HG03097 (cell line): ENCODE data around the gene TIGD1.

Experiments used
- ATAC-seq: cut with Tn5 transposase; IDR thresholded peaks from one replicate; pipeline ENCODE4 v1.9.1; 2021; ENCODE audit not compliant: unreplicated experiment, low FRiP score

TIGD1 gene

DNA sequence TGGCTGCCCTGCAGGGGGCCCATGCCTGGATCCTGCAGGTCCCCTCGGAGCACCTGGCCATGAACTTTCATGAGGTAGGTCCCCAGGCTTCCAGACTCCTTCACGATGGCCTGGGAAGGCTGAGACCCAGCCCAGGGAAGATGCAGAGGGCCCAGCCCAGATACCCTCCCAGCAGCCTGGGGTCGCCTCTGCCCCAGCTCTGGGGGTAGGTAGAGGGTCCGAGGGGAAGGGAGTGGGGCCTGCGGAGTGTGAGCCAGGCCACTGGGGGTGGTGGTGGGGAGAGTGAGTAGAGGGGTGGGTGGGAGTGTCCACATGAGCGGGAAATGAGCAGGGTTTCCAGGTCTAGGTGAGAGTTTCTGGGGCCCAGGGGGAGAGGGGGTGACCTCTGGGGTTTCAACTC, 25.6 kb downstream of the TIGD1 start:
- ATAC-seq = no peak

DNA sequence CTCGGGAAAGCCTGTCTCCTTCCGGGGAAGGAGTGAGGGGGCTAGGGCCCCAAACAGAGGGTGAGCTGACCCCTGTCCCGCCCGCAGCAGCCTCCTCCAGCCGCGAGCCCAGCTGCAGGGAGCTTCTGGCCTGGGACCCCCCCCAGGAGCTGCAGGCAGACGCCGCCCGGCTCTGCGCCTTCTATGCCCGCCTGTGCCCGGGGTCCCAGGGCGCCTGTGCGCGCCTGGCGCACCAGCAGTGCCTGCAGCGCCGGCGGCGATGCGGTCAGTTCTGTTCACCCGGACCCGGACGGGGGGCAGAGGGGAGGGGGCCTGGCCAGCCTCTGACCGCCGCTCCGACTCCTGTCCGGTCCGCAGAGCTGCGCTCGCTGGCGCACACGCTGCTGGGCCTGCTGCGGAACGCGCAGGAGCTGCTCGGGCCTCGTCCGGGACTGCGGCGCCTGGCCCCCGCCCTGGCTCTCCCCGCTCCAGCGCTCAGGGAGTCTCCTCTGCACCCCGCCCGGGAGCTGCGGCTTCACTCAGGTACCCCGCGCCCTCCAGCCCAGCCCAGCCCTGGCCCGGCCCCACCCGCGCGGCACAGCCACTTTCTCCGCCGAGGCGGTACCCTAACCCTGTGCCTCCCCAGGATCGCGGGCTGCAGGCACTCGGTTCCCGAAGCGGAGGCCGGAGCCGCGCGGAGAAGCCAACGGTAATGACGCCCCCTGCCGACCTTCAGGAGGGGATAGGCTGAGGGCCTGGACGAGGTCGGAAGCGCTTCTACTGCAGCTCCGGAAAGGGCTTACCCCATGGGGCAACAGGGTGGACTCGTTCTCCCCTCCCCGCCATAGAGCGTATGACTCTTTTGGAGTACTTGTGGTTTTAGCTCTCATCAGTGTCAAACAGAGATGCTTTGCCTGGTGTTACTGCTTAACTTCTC, 26.4 kb downstream of the TIGD1 start:
- ATAC-seq = no peak

DNA sequence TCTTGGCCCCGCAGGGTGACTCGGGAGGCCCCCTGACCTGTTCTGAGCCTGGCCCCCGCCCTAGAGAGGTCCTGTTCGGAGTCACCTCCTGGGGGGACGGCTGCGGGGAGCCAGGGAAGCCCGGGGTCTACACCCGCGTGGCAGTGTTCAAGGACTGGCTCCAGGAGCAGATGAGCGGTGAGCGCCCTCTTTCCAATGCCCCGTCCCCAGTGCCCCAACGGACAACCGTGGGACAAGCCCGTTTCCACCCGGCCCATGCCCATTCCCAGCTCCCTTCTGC, 27.0 kb downstream of the TIGD1 start:
- ATAC-seq = no peak

DNA sequence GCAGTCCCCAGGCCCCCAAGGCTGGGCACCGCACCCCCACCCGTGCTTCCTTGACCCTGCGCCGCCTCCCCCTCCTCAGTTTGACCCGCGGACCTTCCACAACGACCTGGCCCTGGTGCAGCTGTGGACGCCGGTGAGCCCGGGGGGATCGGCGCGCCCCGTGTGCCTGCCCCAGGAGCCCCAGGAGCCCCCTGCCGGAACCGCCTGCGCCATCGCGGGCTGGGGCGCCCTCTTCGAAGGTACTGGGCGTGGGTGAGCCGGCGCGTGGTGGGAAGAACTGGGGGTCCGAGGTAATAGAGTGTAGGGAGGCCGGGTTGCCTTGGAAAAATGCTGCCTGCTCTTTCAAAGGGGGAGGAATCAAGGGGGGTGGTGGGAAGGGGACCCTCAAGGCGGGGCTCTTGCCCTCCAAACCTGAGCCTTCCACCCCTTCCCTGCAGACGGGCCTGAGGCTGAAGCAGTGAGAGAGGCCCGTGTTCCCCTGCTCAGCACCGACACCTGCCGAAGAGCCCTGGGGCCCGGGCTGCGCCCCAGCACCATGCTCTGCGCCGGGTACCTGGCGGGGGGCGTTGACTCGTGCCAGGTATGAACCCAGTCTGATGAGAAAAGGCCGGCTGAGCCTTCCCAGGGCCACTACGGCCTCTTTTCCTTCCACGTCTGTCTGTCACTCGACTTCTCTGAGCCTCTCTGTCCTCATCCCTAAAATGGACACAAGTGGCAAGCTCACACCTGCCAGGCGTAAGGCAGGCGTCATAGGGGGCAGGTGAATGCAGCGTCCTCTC, 27.5 kb downstream of the TIGD1 start:
- no peak for ATAC-seq

DNA sequence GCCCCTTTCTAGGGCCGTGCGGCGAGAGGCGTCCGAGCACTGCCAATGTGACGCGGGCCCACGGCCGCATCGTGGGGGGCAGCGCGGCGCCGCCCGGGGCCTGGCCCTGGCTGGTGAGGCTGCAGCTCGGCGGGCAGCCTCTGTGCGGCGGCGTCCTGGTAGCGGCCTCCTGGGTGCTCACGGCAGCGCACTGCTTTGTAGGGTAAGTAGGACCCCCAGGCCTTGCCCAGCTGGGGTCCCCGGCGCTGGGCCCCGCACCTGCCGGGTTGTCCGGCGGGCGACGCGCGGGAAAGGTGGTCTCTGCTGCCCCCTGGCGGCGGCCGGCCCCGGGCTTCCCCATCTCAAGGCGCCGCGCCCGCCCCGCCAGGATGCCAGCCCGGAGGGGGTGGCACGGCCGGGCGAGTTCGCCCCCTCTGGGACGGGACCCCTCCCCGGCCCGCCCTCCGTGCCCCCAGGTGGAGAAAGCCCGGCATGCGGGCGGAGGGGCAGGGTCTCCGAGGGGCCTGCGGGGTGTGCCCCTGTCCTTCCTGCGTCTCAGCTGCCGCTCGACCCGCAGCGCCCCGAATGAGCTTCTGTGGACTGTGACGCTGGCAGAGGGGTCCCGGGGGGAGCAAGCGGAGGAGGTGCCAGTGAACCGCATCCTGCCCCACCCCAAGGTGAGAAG, 28.3 kb downstream of the TIGD1 start:
- no peak for ATAC-seq

DNA sequence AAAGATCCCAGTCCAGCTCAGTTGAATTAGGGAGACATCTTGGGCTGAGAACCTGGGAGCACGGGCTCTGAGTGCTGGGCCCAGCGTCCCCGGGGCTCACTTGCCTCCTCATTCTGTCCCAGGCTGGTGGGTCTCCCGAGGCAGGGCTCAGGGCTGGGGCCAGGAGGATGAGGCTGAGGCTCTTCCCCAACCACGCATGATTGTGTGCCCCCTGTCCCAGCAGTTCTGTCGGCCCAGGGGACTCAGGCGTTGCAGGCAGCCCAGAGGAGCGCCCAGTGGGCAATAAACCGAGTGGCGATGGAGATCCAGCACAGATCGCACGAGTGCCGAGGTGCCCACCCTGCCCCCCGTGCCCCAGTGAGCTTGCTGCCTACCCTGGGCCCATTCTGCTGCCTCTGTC, 29.3 kb downstream of the TIGD1 start:
- ATAC-seq = no peak

DNA sequence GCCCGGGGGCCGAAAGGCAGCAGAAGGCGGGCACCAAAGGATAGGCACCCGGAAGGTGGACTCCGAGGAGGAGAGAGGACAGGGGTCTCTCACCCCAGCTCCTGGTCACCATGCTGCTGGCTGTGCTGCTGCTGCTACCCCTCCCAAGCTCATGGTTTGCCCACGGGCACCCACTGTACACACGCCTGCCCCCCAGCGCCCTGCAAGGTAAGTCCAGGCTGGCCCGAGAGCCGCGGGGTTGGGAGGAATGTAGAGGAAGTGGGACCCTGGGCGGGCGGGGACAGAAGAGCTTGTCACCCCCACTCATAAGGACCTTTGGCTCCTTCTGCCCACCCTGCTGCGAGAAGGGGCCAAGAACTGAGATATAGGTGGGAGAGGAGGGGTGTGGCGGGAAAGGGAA, 29.9 kb downstream of the TIGD1 start:
- ATAC-seq = no peak

DNA sequence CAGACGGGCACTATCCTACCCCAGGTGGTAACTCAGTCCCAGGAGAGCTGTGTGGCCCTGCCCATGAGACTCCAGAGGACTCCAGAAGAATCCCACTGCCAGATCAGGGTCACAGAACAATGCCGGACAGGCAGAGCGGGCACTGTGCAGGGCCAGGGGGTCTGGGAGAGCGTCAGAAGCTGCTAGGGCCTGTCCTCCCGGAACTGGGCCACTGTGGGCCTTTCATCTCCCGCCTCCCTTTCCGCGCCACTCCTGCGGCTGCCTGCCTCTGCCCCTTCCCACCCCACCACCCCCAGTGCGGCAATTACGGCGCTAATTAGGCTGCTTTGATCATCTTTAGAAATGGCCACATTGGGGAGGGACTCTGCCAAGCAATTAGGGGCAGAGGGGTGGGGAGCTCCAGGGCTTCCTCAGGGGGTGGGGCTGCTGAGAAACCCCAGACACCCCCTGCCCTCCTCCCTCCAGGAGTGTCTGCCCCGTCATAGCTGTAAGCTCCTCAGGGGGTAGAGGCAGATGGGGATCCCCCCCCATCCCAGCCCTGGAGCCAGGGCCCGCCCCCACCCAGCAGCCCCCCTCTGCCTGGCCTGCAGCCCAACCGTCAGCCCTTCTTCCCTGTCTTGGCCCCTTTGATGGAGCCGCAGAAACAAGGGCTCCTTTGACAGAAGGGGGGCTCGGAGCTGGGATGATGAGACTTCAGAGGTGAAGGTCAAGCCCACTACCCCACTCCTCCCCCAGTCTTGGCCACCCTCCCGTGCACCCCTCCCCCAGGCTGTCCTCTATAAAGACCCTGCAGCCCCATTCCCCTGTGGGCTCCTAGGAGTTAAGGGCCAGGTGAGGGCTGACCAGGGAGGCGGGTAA, 30.5 kb downstream of the TIGD1 start, which contains the start of gene PRSS56:
Gene PRSS56 (plus strand): TSS at position 808 of the 858 bp plus-strand sequence. CDS start 211 bp downstream, outside the sequence.
- no peak for ATAC-seq

DNA sequence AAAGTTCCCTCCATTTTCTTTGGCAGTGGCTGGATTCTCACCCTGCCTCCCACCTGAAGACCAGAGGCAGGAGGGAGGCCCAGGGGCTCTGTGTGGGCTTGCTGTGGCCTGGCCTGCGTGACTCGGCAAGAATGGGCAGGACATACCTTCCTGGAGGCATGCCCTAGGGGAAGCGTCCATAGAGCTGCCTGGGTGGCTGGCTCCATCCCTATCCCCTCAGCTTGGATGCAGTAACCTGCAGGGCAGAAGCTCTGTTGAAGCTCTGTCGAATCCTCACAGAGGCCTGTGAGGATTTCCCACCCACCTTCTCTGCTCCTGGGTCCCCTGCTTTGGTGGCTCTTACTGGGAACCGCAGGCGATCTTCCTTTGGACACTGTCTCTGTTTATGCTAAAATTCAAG, 31.5 kb downstream of the TIGD1 start:
- ATAC-seq = no peak

DNA sequence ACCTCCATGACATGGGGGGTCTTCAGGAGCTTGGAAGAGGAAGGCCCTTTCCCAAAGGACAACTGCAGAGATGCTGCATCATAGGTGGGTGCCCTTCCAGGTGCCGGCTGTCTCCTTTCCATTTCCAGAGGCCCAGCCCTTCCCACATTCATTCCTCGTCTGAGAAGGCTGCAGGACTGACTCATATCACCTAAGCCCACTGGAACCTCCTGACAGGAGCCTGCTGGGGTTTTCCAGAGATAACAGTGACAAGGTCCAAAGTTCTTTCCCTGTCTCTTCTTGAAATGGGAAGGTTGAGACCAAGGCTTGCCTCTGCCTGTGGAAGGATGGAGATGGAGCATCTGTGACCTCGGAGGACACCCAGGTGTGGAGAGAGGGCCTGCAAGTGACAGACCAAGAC, 33.8 kb downstream of the TIGD1 start:
- ATAC-seq = no peak

DNA sequence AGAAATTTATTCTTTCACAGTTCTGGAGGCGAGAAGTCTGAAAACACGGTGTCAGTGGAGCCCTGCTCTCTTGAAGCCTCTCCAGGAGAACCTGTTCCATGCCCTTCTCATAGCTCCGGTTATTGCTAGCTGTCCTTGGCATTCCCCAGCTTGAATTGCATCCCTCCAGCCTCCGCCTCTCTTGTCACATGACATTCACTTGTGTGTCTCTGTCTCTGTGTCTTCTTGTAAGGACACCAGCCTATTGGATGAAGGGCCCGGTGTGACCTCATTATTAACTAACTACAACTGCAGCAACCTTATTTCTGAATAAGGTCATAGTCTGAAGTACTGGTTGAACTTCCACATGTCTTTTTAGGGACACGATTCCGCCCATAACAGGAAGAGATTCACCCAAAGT, 34.7 kb downstream of the TIGD1 start:
- ATAC-seq = no peak

DNA sequence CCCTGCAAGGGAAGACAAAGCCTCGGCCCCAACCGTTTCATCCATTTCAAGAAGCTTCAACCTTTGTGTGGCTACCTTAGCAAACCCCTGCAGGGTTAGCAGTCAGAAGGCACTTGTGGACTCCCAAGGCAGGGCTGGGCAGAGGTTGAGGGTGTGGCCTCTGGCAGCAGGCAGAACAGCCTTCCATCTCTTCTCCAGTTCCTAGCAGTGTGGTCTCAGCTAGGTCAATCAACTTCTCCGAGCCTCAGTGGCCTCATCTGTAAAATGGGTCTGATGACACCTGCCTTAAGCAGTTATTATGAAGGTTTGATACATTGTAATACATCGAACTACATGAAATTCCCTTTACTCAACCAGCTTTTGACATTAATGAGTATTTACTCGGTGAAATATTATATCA, 37.0 kb downstream of the TIGD1 start:
- no peak for ATAC-seq

DNA sequence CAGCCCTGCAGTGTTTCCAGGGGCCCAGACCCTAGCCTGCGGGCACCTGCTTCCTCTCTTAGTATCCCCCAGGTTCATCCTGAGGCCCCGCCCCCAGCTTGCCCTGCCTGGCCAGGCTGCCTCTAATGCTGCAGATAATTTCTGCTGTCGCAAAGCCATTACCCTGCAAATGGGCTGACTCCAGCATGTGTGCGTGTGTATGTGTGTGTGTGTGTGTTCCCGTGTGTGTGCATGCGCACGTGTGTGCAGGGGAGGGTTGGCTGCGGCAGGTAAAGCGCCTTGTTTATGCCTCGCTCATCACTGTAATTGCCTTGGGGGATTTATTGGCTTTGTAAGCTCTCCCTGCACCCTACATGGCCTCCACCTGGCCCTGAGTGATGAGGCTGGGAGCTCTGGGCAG, 37.8 kb downstream of the TIGD1 start:
- ATAC-seq = no peak

DNA sequence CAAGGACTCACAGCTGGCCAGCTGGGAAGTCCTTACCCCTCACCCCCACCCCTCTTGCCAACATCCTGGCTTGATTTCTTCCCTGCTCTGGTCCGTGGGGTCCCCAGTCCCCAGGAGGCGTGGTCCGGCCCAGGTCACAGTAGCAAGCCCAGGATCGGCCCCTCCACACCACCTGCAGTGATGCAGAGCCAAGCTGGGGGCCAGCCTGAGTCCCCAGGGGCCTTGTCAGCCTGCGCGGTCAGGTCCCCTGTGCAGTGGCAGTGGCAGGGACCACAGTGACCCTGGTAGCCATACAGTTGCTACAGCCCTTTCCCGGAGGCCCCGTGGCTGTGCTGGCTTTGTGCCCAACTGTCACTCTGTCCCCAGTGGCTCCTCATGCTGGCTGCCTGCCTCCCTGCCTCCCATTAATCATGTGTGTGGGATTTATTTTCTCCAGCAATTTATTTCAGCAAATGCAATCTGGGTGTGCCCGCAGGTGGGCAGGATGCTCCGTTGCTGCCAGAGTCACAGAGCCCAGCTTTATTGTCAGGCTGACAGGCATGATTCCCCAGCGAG, 38.9 kb downstream of the TIGD1 start:
- ATAC-seq = no peak

DNA sequence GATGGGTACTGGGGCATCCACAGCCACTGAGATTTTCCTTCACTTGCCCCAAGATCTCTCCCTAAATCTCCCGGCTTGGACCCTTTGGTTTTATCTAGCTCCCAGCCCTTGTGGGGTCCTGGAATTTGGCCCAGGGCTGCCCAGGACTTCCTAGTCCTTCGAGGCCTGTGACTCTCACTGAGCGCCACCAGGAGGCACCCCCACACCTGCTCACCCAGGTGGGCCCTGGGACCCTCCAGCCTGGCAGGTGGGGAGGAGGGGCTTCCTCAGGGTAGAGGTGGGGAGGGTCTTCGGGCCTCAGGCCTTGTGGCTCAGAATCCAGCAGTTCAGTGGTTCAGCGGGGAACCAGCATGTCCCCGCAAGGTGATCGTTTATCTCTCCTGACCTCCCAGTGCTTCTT, 42.1 kb downstream of the TIGD1 start:
- no peak for ATAC-seq

DNA sequence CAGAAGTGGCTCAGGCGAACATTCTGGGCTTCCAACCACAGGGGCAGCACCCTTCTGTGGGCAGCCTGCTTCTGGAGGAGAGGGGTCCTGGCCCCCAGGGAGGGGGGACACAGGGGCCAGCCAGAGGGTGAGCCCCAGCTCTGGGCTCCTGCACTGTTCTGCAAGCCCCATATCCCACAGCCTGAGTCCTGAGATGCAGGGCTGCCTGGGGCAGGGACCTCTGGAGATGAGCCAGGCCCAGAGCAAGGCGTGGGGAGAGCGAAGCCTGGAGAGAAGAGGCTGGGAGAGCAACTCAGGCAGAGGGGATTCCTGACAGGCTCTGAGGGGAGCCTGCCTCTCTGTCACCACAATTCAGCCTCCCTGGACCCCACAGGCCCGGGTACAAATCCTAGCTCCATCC, 43.6 kb downstream of the TIGD1 start:
- ATAC-seq = no peak

DNA sequence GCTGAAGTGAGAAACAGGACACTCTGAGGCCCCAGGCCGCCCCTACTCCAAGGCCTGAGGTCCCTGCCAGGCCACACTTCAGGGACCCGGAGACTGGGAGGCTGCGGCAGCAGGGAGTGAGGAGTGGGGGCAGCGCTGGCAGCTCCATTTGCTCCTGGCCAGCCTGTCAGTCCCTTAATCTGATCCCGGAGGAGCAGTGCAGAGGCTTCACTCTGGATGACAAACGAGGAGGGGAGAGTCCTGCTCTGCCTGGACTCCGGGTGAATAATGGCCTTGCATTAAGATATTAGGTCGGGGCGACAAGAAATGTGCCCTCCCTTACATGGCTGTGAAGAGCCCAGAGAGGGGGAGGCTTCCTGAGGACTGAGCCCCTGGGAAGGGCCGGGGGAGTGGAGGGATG, 44.5 kb downstream of the TIGD1 start:
- no peak for ATAC-seq

DNA sequence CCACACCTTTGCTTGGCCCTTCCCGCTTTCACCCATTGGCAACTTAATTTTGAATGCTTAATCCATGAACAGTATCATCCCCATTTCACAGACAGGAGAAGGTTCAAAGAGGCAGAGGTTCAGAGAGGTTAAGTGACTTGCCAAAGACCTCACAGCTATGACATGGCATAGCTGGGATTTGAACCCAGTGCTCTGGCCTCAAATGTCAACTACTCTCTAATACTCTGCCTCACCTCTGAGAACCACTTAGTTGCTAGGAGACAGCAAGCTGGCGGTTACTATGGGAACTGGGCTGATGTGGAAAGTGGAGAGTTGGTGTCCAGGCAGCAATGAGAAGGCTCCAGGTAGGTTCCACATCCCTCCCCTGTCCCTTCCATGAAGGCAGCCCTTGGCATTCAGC, 45.9 kb downstream of the TIGD1 start:
- no peak for ATAC-seq

DNA sequence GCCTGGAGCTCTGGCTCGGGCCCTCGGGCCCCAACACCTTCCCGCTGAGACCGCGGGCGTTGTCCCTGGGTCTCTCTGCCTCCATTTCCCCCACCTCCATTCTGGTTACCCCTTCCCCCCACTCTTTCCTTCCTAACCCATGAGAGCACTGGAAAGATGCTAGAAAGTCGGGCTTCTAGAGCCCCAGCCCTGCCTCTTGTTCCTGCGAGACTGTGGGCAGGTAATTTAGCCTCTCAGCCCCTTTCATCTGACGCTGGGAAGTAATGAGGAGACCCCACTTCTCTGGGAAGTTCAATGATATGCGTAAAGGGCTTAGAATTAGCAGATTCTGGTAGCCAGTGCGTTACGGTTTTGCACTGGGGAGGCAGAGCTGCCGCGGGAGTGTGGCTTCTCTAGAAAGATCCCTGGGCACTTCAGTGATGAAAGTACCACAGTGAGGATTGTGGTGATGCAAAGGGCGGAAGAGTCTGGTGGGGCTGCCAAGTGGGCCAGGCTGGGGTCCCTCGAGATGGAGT, 46.5 kb downstream of the TIGD1 start:
- ATAC-seq = no peak
